MM.1S (cell line): Measurements from ENCODE around the gene DOCK4.

ENCODE experiments used
- EZH2 ChIP-seq: fragments of 300-600 bp; sonication (generic); optimal IDR thresholded peaks from 2 replicates; pipeline ENCODE3; 2017; ENCODE audit warnings: low read depth, mild to moderate bottlenecking, antibody characterized with exemption, low read length, mixed read lengths
- EZH2phosphoT487 ChIP-seq: fragments of 300-600 bp; sonication (generic); IDR thresholded peaks from 2 replicates; pipeline ENCODE4 v1.6.1; 2018; ENCODE audit warnings: antibody characterized with exemption, low read length
- TF ChIP-seq, protein P1 (sequence below): fragments of 300-600 bp; sonication (generic); IDR thresholded peaks from 2 replicates; pipeline ENCODE4 v1.5.1; 2016; ENCODE audit warnings: antibody characterized with exemption, low read length, mixed read lengths

DNA sequence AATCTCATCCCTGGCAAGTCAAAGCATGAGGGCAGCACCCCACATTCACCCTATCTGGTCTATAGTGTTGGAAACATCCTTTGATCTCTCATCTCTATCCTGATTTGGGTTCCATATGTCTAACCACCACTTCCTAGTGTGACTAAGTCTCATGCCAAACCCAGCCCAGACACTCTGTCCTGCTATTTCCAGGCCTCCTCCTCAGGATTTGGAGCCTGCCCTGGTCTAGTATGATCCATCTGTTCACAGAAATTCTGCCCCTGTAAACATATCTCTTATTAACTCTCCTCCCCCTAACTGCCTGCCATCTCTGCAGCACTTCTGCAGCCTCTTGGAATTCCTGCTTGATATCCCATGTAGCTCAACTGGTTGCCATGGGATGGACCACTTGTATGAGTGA, 323.0 kb downstream of the DOCK4 start:
- TF ChIP-seq EZH2 = no peak
- TF ChIP-seq, protein P1, sequence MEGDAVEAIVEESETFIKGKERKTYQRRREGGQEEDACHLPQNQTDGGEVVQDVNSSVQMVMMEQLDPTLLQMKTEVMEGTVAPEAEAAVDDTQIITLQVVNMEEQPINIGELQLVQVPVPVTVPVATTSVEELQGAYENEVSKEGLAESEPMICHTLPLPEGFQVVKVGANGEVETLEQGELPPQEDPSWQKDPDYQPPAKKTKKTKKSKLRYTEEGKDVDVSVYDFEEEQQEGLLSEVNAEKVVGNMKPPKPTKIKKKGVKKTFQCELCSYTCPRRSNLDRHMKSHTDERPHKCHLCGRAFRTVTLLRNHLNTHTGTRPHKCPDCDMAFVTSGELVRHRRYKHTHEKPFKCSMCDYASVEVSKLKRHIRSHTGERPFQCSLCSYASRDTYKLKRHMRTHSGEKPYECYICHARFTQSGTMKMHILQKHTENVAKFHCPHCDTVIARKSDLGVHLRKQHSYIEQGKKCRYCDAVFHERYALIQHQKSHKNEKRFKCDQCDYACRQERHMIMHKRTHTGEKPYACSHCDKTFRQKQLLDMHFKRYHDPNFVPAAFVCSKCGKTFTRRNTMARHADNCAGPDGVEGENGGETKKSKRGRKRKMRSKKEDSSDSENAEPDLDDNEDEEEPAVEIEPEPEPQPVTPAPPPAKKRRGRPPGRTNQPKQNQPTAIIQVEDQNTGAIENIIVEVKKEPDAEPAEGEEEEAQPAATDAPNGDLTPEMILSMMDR = no peak
- TF ChIP-seq EZH2phosphoT487 = no peak
